HG03139 (cell line): Measurements from ENCODE around the gene FBXO38.

Experiments
- ATAC-seq: cut with Tn5 transposase; IDR thresholded peaks from one replicate; pipeline ENCODE4 v1.9.1; 2021; ENCODE audit not compliant: unreplicated experiment

The FBXO38 gene

GRCh38 chr5:148385094-148385493 lies 1.3 kb downstream of the FBXO38 start:
- ATAC-seq, result no peak

- ATAC-seq, result no peak
Measured at GRCh38 chr5:148386041-148386440, 2.3 kb downstream of the FBXO38 start.

- ATAC-seq, result no peak
Measured at GRCh38 chr5:148387325-148387724, 3.6 kb downstream of the FBXO38 start.

- ATAC-seq, result no peak
Measured at GRCh38 chr5:148388696-148389095, 4.9 kb downstream of the FBXO38 start.

- ATAC-seq, result no peak
Measured at GRCh38 chr5:148390914-148391313, 7.2 kb downstream of the FBXO38 start.

- no peak for ATAC-seq
Measured at GRCh38 chr5:148391422-148391821, 7.7 kb downstream of the FBXO38 start.

- no peak for ATAC-seq
Measured at GRCh38 chr5:148393390-148393741, 9.6 kb downstream of the FBXO38 start.

GRCh38 chr5:148394587-148395019 lies 10.8 kb downstream of the FBXO38 start:
- no peak for ATAC-seq

- no peak for ATAC-seq
Measured at GRCh38 chr5:148395031-148395430, 11.3 kb downstream of the FBXO38 start.

- ATAC-seq, result no peak
Measured at GRCh38 chr5:148397968-148398595, 14.3 kb downstream of the FBXO38 start.

GRCh38 chr5:148398698-148399121 lies 15.0 kb downstream of the FBXO38 start:
- ATAC-seq, result no peak

- no peak for ATAC-seq
Measured at GRCh38 chr5:148401604-148402003, 17.8 kb downstream of the FBXO38 start.

GRCh38 chr5:148403344-148403743 lies 19.6 kb downstream of the FBXO38 start:
- ATAC-seq, result peak; percentile 73

- no peak for ATAC-seq
Measured at GRCh38 chr5:148406406-148406805, 22.6 kb downstream of the FBXO38 start.

GRCh38 chr5:148408092-148408491 lies 24.3 kb downstream of the FBXO38 start:
- ATAC-seq, result no peak

GRCh38 chr5:148412124-148412523 lies 28.4 kb downstream of the FBXO38 start:
- no peak for ATAC-seq

GRCh38 chr5:148414833-148415232 lies 31.1 kb downstream of the FBXO38 start:
- ATAC-seq, result no peak

- no peak for ATAC-seq
Measured at GRCh38 chr5:148416416-148416815, 32.7 kb downstream of the FBXO38 start.

GRCh38 chr5:148416921-148417320 lies 33.2 kb downstream of the FBXO38 start:
- ATAC-seq, result no peak

- no peak for ATAC-seq
Measured at GRCh38 chr5:148418511-148418910, 34.8 kb downstream of the FBXO38 start.

GRCh38 chr5:148421661-148422060 lies 37.9 kb downstream of the FBXO38 start:
- ATAC-seq, result no peak

GRCh38 chr5:148425808-148426207 lies 42.0 kb downstream of the FBXO38 start:
- no peak for ATAC-seq

- ATAC-seq, result no peak
Measured at GRCh38 chr5:148426514-148426913, 42.8 kb downstream of the FBXO38 start.
